HG03460 (cell line): ENCODE results near the gene WDR90.
A peak's percentile ranks its signal among the peaks of the same experiment; 100 is the strongest.

Source experiments
- ATAC-seq: cut with Tn5 transposase; IDR thresholded peaks from one replicate; pipeline ENCODE4 v1.9.1; 2021; ENCODE audit not compliant: unreplicated experiment

WDR90 gene

DNA sequence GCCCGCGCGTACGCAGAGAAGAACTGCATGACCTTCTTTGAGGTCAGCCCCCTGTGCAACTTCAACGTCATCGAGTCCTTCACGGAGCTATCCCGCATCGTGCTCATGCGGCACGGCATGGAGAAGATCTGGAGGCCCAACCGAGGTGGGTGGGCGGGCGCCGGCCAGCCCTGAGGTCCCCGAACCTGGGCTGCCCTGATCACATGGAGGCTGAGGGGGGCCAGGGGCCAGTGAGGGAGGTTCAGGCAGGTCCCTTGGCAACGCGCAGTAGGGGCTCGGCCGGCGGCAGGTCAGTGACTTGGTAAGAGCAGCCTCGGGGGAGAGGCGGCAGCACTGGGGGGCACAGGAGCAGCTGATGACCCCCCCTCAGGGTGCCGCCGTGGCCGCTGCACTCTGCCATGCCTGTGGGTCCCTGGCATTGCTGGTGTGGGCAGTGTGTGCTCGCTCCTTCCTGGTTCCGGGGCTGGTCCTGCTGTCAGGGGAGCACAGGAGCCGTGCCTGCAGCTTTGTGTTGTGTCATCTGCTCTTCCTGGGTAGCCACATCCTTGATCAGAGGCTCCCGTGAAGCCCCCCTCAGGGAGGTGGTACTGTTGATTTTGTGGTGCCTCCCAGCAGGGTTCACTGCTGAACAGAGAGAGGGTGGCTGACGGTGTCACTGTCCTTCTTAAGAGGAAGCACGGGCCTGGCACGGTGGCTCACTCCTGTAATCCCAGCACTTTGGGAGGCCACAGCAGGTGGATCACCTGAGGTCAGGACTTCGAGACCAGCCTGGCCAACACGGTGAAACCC lies 23.0 kb upstream of the WDR90 start:
- no peak for ATAC-seq

DNA sequence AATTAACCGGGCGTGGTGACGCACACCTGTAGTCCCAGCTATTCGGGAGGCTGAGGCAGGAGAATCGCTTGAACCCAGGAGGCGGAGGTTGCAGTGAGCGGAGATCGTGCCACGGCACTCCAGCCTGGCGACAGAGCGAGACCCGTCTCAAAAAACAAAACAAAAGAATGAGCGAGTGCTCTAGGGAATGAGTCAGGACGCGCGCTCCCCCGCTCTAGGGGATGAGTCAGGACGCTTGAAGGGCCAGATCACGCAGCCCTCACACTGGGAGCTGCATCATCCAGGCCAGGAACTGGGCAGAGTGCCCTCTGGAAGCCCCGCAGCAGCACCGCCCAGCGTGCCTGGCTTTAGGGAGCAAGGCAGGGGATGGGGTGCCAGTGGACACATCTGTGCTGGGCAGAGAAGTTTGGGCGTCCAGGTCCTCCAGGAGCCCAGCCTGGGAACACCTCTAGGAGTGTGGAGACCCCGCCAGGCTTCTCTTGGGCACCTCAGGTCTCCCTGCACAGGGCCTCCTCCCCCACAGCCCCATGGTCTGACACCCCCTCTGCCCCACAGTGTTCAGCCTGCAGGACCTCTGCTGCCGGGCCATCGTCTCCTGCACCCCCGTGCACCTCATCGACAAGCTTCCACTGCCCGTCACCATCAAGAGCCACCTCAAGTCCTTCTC lies 22.2 kb upstream of the WDR90 start:
- no peak for ATAC-seq

DNA sequence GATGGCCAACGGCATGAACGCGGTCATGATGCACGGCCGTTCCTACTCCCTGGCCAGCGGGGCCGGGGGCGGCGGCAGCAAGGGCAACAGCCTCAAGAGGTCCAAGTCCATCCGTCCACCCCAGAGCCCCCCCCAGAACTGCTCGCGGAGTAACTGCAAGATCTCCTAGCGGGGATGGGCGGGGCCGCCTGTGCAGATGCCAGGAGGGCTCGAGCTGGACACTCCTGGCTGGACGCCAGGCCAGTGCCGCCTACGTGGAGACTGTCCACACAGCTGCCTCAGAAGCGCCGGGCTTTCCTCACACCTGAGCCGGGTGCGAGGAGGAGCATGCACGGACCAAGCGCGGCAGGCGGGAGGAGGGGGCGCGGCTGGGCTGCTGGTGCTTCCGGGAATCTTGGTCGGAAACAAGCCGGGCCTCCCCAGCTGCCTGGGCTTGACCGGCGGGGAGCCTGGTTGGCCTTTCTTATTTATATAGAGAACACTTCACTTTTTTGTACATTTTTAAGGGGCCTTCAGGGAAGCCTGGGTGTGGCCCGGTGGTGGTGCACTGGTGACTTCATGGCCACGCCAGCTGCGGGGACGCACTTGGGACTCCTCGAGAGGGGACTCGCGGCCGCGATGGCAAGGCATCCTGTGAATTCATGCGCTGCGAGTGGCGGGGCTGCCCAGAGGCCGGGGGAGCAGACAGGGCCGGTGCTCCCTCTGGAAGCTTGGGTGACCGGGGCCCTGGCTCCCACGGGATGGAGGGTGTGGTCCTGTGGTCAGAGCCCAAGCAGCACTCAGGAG lies 21.5 kb upstream of the WDR90 start:
- ATAC-seq: no peak

DNA sequence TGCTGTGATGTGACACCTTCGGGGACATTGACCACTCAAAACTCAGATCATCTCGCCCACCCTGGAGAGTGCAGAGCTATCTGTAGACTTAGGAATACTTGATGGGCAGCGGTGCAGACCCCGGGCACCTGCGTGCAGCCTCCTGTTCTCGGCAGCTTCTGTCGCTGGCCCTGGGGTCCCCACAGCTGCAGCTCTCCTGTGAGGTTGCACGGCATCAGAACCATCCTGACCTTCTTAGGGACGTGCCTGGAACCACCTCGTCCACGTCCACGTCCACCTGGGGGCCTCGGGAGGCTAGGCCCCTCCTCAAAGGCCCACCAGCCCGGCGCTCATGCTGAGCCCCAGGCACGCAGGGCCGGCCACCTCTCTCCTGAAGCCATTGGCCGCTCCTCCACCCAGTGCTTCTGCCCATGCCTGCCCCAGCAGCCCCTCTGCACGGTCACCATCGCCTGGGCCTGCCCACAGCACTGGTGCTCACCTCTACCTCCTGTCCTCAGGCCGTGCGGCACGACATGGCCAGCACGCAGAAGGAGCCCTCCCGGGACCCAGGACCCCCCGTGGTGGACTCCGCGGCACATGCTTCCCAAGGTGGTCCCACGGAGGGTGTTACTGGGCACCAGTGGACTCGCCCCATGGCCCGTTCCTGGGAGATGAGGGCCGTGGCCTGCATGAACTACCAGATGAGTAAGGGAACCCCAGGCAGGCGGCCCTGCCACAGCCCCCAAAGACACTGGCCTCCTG lies 20.7 kb upstream of the WDR90 start:
- no peak for ATAC-seq

GRCh38 chr16:629185-629832 lies 19.9 kb upstream of the WDR90 start:
- no peak for ATAC-seq

GRCh38 chr16:629833-630248 lies 19.3 kb upstream of the WDR90 start:
- no peak for ATAC-seq

DNA sequence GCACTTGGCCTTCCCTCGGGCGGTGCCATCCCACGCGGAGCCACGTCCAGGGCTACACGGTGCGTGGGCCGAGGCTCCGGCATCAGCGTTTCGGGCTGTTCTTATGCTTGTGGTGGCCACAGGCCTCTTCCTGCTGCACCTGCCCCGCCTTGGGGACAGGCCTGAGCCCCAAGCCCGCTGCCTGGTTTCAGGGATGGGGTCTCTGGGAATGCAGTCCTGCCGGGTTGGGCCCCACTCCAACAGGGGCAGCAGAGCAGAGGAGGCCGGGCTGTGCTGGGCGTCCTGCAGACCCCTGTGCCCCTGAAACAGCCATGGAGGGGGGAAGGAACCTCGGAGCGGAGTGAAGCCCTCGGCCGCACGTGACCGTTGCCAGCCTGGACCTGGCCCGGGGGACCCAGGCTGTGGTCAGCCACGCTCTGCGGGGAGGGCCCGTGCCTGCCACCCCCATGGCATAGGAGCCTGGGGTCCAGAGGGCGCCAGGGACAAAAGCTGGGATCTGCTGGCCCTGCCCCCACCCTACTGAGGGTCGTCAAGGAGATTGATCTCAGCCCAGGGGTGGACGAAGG lies 18.8 kb upstream of the WDR90 start:
- no peak for ATAC-seq

GRCh38 chr16:630815-631405 lies 18.3 kb upstream of the WDR90 start, which contains the start of gene WFIKKN1:
WFIKKN1 (plus strand) TSS chr16:630985; CDS start chr16:631254, 269 bp downstream.
- no peak for ATAC-seq

- no peak for ATAC-seq
These were observed 17.3 kb upstream of the WDR90 start for GRCh38 chr16:631808-632358.

DNA sequence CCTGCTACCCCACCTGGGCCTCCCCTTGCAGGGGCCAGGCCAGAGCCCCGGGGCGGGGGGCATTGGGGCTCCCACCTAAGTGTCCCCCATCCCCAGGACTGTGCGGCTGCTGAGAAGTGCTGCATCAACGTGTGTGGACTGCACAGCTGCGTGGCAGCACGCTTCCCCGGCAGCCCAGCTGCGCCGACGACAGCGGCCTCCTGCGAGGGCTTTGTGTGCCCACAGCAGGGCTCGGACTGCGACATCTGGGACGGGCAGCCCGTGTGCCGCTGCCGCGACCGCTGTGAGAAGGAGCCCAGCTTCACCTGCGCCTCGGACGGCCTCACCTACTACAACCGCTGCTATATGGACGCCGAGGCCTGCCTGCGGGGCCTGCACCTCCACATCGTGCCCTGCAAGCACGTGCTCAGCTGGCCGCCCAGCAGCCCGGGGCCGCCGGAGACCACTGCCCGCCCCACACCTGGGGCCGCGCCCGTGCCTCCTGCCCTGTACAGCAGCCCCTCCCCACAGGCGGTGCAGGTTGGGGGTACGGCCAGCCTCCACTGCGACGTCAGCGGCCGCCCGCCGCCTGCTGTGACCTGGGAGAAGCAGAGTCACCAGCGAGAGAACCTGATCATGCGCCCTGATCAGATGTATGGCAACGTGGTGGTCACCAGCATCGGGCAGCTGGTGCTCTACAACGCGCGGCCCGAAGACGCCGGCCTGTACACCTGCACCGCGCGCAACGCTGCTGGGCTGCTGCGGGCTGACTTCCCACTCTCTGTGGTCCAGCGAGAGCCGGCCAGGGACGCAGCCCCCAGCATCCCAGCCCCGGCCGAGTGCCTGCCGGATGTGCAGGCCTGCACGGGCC lies 16.5 kb upstream of the WDR90 start:
- ATAC-seq: no peak

GRCh38 chr16:633336-634050 lies 15.7 kb upstream of the WDR90 start:
- no peak for ATAC-seq

GRCh38 chr16:634051-634670 lies 15.0 kb upstream of the WDR90 start:
- no peak for ATAC-seq

- ATAC-seq: no peak
These were observed 14.2 kb upstream of the WDR90 start for GRCh38 chr16:634996-635395.

GRCh38 chr16:635573-636205 lies 13.5 kb upstream of the WDR90 start:
- ATAC-seq: no peak

- peak; percentile 68 for ATAC-seq
These were observed 12.7 kb upstream of the WDR90 start, which contains the start of gene METTL26 for GRCh38 chr16:636206-637080. METTL26 (minus strand) TSS chr16:636305; CDS start chr16:636290, 15 bp downstream.
